OCI-M2 (cell line): Measurements from ENCODE around the gene SPANXA2.
"Not testable (repeated sequence)": the region's sequence is repeated elsewhere in the genome, so short reads cannot be mapped to it uniquely, and the experiment has no call there.

Experiments used
- DNase-seq: peaks from one replicate; lab custom pipeline; 2025; ENCODE audit not compliant: unreplicated experiment; lab: John Stamatoyannopoulos, UW

The SPANXA2 gene

GRCh38 chrX:141589408-141589807 is at the start of gene SPANXA2:
Gene SPANXA2, plus strand, starts transcription at chrX:141589708. Its CDS starts 60 bp downstream, at chrX:141589768.
- not testable (repeated sequence) for DNase-seq

- not testable (repeated sequence) for DNase-seq
These were observed 47.0 kb upstream of the SPANXA2 start for GRCh38 chrX:141542551-141542950.

DNA sequence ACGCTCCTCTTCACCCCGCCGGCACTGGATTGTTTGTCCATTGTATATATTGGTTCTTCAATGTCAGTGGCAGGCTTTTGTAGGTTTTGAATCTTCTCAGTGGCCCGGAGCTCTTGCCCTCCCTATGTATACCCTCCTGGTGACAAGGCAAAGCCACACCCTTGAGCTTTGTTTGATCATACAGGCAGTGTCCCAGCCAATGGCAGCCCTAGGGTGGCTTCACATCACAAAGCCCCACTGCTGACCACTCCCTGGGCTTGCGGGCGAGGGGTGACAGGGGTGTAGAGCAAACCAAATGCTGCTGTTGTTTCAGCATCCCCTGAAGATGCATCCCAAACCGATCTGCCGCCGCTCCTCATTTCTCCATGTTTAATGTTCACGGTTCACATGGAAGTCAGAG is 4.9 kb upstream of the SPANXA2 start, which contains the start of gene SPANXA1:
Gene SPANXA1 (minus strand): TSS at position 101 of the 400 bp plus-strand sequence. CDS start 60 bp downstream, at position 41.
- DNase-seq = not testable (repeated sequence)

DNA sequence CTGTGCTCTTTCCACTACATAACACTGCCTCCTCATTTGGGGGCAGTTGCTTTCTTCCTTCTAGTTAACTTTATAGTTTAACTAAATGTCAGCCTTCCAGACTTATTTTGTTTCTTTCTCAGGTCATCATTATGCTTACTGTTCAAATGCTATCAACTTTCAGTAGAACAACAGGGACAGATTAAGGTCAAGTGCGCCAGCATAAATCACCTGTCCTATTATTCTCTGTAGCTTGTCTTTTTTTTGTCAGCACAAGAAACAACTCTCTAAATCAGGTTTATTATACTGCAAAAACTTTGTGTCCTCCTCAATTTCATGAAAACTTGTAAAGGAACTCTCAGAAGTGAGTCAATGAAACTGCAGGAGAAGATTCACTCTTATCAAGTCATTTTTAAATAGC is 19.6 kb downstream of the SPANXA2 start:
- DNase-seq = no peak

DNA sequence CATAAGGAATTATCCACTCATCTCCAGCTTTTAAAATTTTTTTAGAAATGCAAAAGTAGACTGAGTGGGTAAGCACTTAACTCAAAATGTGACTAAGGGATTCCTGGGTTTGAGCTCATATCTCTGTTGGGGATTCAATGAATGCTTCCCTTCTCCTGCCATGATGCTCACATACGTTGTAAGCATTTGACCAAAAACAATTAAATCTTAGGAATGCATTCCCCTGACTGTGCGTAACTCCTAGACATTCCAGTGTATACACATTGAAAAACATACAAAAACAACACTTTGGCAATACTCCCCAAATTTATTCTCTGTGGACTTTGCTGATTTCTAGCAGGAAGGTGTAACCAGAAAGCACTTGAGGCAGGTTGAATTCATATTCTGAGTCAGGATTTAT is 29.8 kb downstream of the SPANXA2 start:
- no peak for DNase-seq

DNA sequence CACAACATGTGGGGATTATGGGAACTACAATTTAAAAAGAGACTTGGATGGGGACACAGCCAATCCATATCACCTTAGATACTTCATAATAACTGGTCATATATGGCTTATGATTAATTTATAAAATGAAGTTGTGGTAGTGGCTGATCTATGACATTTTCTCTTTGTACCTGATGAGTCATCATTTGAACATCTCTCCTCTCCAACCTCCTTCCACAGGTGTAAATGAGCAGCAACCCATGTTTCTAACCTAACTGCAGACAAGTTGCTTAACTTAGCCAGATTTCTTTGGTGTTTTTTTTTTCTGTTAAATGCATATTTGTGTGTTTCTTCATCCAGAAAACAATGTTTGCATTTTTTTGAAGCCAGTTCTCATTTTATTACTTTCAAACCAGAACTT is 42.6 kb downstream of the SPANXA2 start:
- no peak for DNase-seq

GRCh38 chrX:141638550-141638949 is 49.0 kb downstream of the SPANXA2 start:
- DNase-seq = no peak
